Dedifferentiated amniotic fluid mesenchymal stem cell (primary cell): ENCODE measurements around the gene LAMA4.

ENCODE experiments used
- DNase-seq: peaks from one replicate; pipeline ENCODE4 v3.0.0-alpha.2; 2016; ENCODE audit errors: extremely low spot score

LAMA4 gene

GRCh38 chr6:112243861-112244827 lies 10.2 kb downstream of the LAMA4 start:
- no peak for DNase-seq

DNA sequence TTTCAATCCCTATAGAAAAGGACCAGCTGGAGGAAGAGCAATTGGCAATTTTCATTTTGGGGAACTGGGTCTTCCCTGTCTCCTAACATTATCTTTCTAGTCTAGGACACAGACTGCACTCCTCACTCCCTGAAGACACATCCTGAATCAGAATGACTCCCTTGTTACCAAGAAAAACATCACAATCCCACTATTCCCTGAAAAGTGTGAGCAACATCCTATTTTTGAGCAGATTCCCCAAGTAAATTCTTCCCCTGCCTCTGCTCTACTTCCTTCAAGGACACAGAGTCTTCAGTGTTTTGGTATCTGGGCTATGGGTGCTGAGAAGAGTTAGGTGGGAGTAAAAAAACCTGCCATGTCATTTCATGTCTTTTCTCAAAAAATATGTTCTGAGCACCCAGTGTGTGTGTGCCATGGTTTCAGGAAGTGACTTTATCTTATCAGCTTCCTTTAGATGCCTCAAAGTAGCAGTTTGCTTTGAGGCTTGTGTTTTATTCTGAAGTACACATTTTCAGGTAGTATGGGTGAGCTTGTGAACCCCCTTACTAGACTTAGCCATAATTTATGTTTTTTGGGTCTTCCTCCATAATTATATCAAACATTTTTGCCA lies 12.4 kb downstream of the LAMA4 start:
- no peak for DNase-seq

DNA sequence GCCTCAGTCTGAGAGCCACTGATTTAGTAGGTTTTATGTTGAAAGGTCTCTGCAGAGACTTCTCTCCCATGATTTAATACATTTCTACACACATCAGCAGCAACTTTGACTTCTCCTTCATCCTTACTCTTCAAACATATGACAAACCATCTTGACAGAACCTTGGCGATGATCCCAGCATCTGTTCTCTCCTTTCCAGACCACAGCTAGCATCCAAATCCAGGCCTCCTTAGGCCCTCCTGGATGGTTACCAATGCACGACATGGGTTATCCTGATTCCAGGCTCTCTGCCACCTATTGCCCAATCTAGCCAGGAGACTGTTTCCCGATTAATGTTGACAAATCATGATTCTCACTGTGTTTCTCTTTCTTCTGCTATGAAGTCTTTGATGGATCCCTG lies 16.8 kb downstream of the LAMA4 start:
- peak; percentile 76 for DNase-seq

GRCh38 chr6:112237066-112237465 lies 17.3 kb downstream of the LAMA4 start:
- no peak for DNase-seq

DNA sequence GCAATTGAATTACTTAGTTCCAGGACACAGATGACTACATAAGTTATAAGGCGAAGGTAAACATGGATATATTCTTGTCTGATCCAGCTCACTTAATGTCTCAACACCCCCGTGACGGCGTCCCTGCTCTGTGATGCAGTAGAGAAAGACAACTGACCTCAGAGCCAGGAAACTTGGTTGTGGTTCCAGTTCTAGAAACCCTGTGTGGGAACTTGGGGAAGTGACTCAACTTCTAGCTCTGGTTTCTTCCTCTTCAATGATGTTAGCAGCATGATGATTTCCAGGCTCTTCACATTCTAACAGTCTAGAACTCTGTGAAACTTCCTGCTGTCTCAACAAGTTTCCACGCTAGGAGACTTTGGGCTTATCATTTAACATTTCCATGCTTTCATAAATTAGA lies 18.4 kb downstream of the LAMA4 start:
- DNase-seq: no peak

- no peak for DNase-seq
Measured at GRCh38 chr6:112234601-112235000, 19.8 kb downstream of the LAMA4 start.

- no peak for DNase-seq
Measured at GRCh38 chr6:112233847-112234246, 20.5 kb downstream of the LAMA4 start.

GRCh38 chr6:112232845-112233256 lies 21.5 kb downstream of the LAMA4 start:
- peak; percentile 93 for DNase-seq

DNA sequence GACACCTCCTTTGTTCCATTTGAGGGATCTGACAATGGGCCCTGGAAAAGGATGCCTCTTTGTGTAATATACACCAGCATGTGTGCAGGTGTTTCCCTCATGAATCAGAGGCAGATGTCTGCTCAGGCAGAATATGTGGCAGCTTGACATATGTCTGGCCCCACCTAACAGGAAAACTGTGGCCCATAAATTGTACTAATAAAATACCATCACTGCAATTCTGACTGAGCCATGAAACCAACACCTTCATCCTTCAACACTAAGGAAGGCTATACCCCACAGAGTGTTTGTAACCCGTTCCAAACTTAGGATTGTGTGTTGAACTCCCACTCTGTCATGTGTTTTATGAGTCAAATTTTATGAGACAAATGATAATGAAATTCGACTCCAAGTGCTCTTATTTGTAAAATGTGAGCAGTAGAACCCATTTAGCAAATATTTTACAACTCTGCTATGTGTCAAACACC lies 22.7 kb downstream of the LAMA4 start:
- no peak for DNase-seq

DNA sequence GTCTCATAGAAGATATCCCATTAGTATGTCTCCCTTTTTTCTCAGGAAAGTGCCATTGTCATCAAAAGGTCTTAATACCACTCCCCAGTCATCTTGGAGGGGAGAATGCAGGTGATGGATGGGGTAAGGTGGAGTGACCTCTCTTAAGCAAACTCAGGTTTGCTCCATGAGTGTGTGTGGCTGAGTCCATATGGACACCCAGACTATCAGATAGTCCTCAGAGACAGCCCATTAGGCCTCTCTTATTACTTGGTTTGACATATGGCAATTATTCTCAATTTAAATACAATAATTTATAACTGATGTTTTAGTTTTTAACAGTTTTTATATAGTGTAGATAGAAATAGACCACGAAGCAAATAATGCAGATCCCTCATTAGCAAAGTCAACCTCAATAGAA lies 23.2 kb downstream of the LAMA4 start:
- no peak for DNase-seq

GRCh38 chr6:112228480-112229332 lies 25.7 kb downstream of the LAMA4 start:
- no peak for DNase-seq

DNA sequence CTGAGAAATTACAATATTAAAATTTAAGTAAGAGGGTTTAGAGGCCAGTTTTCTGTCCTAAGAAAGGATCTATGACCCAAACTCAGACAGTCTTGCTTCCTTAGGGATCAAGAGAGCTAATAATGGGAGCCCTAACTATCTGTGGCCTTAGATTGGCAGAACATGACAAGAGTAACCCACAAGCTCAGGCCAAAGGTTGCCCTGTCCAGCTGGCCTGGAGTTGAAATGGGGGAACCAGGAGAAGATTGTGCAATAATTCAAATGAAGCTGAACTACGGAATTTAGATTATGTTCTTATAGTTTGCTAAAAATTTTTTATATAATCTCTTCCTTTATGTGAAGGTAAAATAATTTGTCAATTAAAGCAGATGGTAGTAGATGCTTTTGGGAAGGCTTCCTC lies 26.4 kb downstream of the LAMA4 start:
- no peak for DNase-seq

DNA sequence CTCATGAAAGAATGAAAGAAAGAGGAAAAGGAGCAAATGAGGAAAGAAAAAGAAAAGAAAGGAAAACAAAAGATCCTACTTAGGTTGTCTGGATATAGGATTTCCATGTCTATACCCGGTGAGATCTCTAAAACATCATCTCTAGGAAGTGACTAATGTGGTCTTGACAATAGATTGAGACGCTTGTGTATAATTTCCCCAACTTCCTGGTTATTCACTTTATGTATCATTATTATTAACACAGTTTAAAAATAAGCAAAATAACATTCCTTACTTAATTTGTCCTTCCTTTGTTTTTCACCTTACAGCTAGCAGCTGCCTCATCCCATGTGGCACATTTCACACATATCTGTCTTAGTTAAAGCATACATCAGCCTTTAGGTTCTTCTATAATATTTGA lies 27.0 kb downstream of the LAMA4 start:
- no peak for DNase-seq

- no peak for DNase-seq
Measured at GRCh38 chr6:112225691-112226090, 28.7 kb downstream of the LAMA4 start.

DNA sequence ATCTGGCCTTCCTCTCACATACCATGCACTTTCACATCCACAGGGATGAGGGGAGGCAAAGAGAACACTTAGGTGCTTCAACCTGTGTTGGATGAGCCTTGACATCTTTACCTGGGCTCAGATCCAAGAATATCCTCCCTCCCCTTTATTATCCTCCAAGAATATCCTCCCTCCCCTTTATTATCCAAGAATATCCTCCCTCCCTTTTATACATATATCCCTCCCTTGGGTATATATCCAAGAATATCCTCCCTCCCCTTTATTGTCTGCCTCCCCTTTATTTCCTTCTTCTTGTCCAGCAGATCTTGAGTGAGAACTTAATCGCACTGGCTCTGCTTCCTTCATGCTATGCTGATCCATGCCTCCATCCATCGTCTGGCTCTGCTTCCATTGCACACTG lies 30.3 kb downstream of the LAMA4 start:
- DNase-seq: no peak

- peak; percentile 86 for DNase-seq
Measured at GRCh38 chr6:112223070-112223861, 31.1 kb downstream of the LAMA4 start.

DNA sequence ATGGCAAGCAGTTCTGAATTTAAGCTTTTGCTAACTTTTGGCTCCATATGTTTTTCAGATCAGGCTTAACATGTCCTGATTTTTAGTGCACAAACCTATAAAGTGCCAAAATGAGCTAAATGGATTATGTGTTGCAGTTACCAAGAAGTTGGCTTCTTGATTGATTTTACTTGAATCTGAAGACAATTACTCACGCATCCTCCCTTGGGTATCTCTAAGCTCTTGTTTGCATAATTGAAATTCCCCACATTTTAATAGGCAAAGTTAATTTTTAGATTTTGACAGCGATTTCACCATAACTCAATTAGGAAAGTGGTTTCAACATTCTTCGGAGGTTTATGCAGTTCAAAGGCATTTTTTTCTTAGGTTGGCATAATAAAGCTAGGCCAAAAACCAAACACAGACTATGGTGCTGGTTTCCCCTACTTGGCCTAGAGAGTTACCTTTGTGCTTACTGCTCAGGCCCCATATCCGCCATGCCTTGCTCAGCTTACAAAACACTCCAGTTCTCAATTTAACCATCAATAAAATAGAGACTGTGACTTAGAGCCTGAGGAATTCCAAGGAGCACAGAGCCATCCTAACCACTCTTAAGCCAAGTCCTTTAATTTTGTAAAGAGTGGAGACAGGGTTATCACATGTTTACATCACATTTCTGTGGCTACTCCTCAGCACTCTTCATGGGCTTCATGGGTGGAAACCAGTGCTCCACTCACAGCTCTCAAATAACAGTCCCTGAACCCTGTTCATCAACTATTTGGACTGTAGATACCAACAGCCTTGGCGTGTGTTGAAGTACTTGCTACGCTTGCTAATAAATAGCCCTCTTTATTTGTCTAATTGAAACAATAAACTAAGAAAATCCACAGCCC lies 32.1 kb downstream of the LAMA4 start:
- DNase-seq: peak; percentile 28

- no peak for DNase-seq
Measured at GRCh38 chr6:112221561-112221960, 32.8 kb downstream of the LAMA4 start.

- DNase-seq: no peak
Measured at GRCh38 chr6:112218563-112218962, 35.8 kb downstream of the LAMA4 start.
